Gastrocnemius medialis (tissue), 4 donors: ENCODE results near the gene LGALS9C.
"Not testable (repeated sequence)": the region's sequence is repeated elsewhere in the genome, so short reads cannot be mapped to it uniquely, and the experiment has no call there.

Experiments
- CTCF ChIP-seq, 5 experiments: fragments of 450-650 bp in 3 of 5; fragments of 200-600 bp in 2 of 5; sonication (generic) in 2 of 5; IDR thresholded peaks in 4 of 5; conservative IDR thresholded peaks in 1 of 5; 1 replicate in 4 of 5; 2 replicates in 1 of 5; pipeline ENCODE4 v1.5.1; 2016 to 2019; ENCODE audit warnings: antibody characterized with exemption in 5 of 5, mild to moderate bottlenecking in 3 of 5, moderate library complexity in 3 of 5
- POLR2A ChIP-seq, 2 donors: fragments of 450-650 bp; IDR thresholded peaks; one replicate each; pipeline ENCODE4 v1.6.1; 2017; ENCODE audit warnings: antibody characterized with exemption in 2 of 2, mild to moderate bottlenecking in 2 of 2, moderate library complexity in 2 of 2

- TF ChIP-seq POLR2A (IDR thresholded peaks at IDR 0.05); CTCF (IDR thresholded peaks at IDR 0.05 in 4 of 5, conservative IDR thresholded peaks at IDR 0.05 in 1 of 5): not testable (repeated sequence)
Measured at GRCh38 chr17:18478977-18479595, 2.5 kb downstream of the LGALS9C start.
